DLD1 (cell line): ENCODE measurements around the gene ISM1.

ENCODE experiments used
- in situ Hi-C: cut with HindIII; loops from 2 replicates; pipeline ENCODE4 v1.10.0; 2017; ENCODE audit warnings: low sequenced_read_pairs

Gene ISM1

GRCh38 chr20:13251904-13252297 lies 30.8 kb downstream of the ISM1 start:
- in situ Hi-C loops, result no loop called here

- in situ Hi-C loops, result no loop called here
Measured at GRCh38 chr20:13255356-13255755, 34.3 kb downstream of the ISM1 start.

GRCh38 chr20:13256606-13257005 lies 35.5 kb downstream of the ISM1 start:
- in situ Hi-C loops, result no loop called here

- in situ Hi-C loops, result no loop called here
Measured at GRCh38 chr20:13259921-13260320, 38.8 kb downstream of the ISM1 start.

- in situ Hi-C loops, result no loop called here
Measured at GRCh38 chr20:13260650-13261279, 39.7 kb downstream of the ISM1 start.

- in situ Hi-C loops, result no loop called here
Measured at GRCh38 chr20:13261460-13262301, 40.6 kb downstream of the ISM1 start.

- in situ Hi-C loops, result no loop called here
Measured at GRCh38 chr20:13262302-13262650, 41.2 kb downstream of the ISM1 start.

GRCh38 chr20:13262671-13263360 lies 41.7 kb downstream of the ISM1 start:
- in situ Hi-C loops, result no loop called here

- in situ Hi-C loops, result no loop called here
Measured at GRCh38 chr20:13263451-13263850, 42.4 kb downstream of the ISM1 start.

GRCh38 chr20:13264907-13265306 lies 43.8 kb downstream of the ISM1 start:
- in situ Hi-C loops, result no loop called here

- in situ Hi-C loops, result no loop called here
Measured at GRCh38 chr20:13265941-13266340, 44.9 kb downstream of the ISM1 start.

- in situ Hi-C loops, result no loop called here
Measured at GRCh38 chr20:13267231-13267630, 46.2 kb downstream of the ISM1 start.

GRCh38 chr20:13268953-13269352 lies 47.9 kb downstream of the ISM1 start:
- in situ Hi-C loops, result no loop called here

GRCh38 chr20:13270211-13270610 lies 49.1 kb downstream of the ISM1 start:
- in situ Hi-C loops, result no loop called here

GRCh38 chr20:13271098-13271497 lies 50.0 kb downstream of the ISM1 start:
- in situ Hi-C loops, result no loop called here

GRCh38 chr20:13271977-13272975 lies 51.2 kb downstream of the ISM1 start:
- in situ Hi-C loops, result no loop called here

- in situ Hi-C loops, result no loop called here
Measured at GRCh38 chr20:13274275-13274861, 53.3 kb downstream of the ISM1 start.

- in situ Hi-C loops, result no loop called here
Measured at GRCh38 chr20:13276945-13277541, 56.0 kb downstream of the ISM1 start.

- in situ Hi-C loops, result no loop called here
Measured at GRCh38 chr20:13277663-13278295, 56.7 kb downstream of the ISM1 start.
